Middle frontal gyrus (tissue), 1 donor: ENCODE results near the gene MRPL46.
A peak's percentile ranks its signal among the peaks of the same experiment; 100 is the strongest.
"Not testable (repeated sequence)": the region's sequence is repeated elsewhere in the genome, so short reads cannot be mapped to it uniquely, and the experiment has no call there.

Experiments used
- DNase-seq: peaks from one replicate; pipeline ENCODE4 v3.0.0-alpha.2; 2015; ENCODE audit warnings: low spot score; ENCODE audit errors: extremely low spot score

The MRPL46 gene

DNA sequence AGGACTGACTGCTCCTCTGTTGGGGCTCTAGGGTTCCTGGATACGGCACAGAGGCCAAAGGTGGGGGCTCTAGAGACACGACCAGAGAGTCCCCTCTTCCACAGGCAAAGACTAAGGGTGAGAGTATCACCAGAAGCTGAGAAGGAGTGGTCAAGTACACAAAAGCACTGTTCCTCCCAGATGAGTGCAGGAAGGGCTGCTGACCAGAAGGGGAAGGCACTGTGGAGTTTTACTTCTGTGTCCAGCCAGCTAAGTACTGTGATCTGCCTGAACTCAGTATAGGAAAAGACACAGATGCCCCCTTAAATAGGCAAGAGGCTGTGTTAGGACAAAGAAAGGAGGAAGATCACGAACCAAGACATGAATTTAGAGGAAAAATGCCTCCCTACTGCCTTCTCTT is 12.0 kb upstream of the MRPL46 start:
- no peak for DNase-seq

DNA sequence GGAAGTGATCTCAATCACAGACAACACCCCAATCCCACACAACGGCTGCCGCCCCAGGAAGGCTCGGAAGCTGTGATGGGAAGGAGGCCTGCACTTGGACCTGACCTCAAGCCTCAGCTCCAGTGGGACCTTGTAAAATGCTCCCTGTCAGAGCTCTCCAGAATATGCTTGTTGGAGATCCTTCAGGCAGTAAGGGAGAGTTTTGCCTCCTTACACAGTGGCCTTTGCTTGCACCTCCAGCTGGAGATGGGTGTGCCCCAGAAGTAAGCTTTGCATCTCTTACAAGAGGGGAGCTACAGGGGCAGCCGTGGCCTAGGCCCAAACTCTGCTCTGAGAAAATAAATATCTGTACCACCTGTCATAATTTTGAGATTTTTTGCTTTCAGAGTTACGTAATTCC is 10.7 kb upstream of the MRPL46 start:
- no peak for DNase-seq

DNA sequence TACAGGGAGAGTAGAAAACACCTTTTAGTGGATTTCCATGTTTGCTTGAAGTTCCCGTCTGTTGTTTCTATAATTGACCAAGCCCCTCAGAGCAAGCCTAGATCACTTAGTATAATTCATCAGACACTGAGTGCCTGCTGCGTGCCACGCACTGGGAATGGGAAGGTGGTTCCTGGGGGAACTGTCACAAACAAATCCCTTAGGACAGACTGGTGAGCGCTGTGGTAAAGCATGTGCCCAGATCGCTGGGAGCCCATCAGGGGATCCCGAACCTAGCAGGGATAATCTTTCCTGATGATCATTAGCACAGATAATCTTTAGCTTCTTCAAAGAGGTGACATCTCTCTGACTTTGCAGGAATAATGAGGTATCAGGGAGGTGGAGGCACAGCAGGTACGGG is 9.9 kb upstream of the MRPL46 start:
- no peak for DNase-seq

DNA sequence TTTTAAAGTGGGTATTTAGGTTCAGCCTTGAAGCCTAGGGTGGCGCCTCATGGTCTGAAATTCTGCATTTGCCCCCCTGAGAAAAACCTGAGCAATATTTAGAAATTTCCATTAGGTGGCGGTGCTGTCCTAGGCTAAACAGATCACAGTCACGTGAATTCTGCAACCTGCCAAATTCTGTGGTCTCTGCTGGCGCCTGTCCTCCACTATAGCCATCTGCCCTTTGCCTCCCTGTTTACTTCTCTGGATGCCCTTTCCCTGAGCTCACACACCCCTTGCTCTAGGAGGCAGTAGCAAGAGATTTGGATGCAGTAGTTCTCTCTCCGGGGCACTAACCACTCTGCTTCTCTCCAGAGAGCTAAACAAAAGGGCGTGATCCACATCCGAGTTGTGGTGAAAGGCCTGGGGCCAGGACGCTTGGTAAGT is 9.5 kb upstream of the MRPL46 start:
- DNase-seq, result no peak

DNA sequence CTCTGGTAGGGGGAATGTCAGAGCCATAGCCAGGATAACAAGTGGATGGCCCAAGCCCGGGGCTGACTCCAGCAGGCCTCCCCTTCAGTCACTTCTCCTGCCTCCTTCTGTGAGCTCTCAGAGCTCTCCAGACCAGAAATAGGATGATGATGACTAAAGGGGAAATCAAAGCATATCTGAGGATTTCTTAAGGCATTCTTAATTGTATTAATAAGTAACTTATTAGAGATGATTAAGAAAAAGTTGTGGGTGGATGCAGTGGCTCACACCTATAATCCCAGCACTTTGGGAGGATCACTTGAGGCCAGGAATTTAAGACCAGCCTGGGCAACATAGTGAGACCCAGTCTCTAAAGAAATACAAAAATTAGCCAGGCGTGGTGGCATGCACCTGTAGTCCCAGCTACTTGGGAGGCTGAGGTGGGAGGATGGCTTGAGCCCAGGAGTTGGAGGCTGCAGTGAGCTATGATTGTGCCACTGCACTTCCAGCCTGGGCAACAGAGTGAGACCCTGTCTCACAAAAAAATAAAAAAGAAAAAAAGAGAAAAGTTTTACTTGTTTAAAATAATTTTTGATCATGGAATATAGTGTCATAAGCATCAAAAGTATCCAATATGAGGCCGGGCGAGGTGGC is 6.6 kb upstream of the MRPL46 start:
- DNase-seq, result not testable (repeated sequence)

DNA sequence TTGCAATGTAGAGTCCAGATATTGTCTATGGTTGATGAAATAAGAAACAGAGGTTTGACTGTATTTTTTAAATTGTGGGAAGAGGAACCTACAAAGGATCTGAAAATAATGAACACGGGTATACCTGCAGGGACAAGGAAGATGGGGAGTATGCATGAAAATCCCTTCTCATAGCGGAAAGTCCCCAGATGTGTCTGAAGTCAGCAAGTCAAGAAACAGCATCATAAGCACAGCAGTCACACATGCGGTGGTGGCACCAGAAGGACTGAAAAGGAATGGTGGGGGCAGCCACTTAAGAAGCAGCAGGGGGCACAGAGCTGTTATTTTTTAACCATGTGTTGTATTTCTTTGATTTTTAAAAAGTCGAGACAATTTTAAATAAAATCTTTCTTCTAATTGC is 5.0 kb upstream of the MRPL46 start:
- no peak for DNase-seq

DNA sequence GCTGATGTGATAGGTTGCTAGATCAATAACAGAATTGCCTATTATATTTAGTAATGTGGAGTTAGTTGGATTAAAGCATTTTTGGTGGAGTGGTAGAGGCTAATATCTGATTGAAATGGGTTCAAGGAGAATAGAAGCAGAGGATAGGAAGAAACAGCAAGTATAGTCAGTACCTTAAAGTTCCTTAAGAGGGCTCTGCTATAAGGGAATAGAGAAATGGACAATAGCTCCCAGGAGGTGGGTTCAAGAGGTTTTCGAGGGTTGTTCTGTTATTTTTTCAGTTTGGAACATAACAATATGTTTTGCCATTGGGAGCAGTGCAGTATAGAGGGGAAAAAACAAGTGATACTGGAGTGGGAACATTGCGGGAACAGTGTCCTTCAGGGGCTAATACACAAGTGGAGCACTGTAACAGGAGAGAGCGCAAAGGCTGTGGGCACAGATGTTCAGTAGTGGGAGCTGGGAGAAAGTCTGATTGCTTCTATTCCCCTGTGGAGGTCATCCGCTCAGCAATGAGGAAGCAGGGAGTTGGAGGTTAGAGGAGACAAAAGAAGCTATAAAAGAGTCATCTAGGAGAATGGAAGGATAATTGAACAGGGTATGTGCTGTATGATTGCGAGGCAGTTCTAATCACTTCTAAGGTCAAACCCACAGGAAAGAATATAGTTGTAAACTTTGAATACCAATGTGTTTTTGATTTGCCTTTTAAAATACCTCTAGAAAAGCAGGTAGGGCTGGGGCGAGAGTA is 3.6 kb upstream of the MRPL46 start:
- no peak for DNase-seq

DNA sequence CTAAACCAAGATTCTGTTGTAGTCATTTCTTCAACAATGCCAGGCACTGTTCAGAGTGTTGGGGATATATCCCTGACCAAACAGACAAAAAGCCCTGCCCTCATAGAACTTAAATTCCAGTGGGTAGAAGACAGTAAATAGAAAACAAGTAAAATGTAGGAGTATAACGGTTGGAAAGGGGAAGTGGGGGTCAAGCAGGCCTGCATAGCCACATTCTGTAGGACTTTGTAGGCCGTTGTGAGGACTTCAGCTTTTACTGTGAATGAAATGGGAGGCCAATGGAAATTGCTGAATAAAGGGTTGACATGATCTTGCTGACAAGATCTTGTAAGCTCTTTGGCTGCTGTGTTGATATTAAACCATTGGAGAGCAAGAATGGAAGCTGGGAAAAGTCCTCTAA is 2.1 kb upstream of the MRPL46 start:
- DNase-seq, result no peak

DNA sequence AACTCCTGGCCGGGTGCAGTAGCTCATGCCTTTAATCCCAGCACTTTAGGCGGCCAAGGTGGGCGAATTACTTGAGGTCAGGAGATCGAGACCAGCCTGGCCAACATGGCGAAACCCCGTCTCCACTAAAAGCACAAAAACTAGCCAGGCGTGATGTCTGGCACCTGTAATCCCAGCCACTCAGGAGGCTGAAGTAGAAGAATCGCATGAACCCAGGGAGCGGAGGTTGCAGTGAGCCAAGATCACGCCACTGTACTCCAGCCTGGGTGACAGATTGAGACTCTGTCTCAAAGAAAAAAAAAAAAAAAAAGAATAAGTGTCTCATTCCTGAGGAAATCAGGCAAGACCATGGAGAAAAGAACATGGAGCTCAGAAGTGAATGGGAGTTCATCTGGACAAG is 1.5 kb upstream of the MRPL46 start:
- not testable (repeated sequence) for DNase-seq

DNA sequence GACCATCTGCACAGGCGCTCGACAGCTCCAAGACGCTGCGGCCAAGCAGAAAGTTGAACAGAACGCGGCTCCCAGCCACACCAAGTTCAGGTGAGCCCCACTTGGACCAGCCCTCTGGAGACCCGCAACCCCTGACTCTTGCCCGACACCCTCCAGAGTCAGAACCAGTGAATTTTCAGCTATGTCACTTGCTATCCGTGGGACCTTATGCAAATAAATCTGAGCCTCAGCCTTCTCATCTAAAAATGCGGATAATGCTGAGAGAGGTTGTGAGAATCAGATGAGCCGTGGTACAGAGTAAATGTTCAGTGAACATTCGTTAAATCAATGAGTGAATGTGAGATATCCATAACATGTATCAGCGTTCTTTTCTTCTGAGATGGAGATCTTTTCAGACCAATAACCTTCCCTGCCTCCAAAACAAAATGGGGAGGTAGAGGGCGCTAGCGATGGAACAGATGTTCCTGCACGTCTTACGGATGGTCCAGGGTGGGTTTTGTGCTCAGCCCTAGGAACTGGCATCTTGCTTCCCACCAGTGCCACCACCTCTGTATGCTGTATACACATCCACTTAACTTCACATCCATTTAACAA is 844 bp upstream of the MRPL46 start:
- no peak for DNase-seq

DNA sequence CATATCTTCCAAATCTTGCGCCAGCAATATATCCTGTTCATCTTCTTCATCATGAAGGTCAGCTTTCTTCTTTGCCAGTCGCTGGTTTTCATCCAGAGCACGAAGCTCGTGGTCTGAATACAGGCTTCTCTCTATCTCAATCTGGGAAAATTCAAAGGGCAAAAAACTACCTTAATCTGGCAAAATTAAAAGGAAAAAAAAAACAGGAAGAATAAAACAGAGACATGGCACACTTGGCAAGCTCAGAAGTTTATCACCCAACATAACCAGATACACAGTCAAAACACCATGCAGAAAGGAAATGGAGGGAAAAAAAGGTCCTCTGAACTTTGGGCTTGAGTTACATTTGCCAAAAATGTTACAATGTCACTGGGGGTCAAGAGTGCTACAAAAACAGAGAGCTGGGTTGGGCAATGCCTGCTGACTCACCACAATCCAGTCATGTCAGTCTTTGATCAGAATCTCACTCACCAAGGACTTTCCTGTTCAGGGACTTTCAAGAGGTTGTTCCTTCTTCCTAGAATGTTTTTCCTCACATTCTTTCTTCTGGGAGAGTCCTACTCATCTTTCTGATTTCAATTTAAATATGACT is 1.5 kb downstream of the MRPL46 start:
- no peak for DNase-seq

DNA sequence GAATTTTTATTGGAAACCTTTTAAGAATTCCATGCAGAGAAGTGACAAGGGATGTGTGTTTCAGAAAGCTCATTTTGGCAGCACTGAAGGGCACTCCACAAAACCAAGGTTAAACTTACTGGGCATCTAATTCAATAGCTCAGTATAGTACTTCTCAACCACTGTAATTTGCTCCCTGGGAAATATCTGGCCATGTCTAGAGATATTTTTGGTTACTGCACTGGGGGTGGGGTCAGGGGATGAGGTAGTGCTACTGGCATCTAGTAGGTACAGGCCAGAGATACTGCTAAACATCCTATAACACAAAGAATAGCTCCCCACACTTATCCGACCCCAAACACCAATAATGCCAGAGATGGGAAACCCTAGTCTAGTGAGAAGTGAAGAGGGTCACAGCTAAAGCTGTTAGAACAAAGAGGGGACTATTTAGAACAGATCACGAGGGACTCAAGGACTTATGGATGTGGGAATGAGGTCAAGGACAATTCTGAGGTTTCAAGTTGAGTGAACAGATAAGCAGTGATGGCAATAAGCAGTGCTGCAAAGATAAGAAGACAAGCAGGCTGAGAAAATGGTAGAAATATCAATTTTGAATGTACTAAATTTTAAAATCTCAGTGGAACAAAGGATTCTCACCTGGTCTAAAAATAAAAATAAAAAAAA is 3.2 kb downstream of the MRPL46 start:
- no peak for DNase-seq

DNA sequence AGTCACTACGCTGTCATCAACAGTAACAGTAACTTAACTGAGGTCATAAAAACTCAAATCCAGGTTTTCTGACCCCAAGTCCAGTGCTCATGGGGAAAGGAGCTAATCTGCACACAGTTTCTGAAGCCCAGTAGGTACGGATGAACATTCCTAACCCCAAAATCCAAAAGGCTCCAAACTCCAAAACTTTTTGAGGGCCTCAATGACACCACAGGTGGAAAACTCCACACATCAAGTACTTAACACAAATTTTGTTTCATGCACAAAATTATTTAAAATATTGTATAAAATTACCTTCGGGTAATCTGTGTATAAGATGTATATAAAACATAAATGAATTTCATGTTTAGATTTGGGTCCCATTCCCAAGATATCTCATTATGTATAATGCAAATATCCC is 10.5 kb downstream of the MRPL46 start:
- DNase-seq, result no peak

DNA sequence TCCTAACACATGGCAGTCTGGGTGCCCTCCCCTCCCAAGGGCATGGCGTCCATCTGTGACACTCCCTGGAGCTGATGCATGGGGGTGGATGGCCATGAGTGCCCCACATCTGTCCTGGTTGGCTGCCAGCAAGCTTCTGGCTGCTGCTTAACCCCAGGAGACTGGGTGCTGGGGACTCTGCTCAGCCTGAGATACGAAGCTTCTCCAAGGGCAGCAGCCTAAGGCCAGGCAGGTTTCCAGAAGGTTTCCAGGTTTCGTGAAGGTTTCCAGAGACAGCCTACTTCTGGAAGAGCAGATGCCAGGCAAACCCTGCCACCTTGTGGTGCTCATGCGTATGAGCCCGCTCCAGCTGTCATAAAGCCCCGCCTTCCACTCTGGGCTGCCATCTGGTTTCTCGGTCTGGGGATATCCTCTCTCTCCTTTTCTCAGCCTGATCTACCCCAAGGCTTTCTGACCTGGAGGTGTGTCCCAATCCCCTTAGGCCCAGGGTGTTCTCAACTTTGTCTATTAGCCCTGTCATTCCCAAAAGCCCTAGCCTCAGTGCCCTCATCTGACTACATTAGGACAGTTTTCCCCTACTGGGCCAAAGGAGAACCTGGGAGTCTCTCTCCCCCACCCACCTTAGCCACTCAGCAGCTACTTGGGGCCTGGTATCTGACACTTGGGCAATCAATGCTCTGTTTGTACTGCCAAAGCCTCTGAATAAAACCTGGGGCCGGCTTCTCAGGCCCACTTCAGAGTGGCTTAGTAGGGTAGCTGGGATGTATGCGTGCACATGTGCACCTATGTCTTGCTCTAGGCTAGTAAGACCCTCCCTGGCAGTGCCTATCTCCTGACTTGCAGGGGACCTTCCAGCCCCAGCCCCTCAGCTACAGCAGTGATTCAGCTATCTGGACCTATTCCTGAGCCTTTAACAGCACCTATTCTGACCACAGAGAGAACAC is 12.0 kb downstream of the MRPL46 start:
- DNase-seq, result peak; percentile 31

DNA sequence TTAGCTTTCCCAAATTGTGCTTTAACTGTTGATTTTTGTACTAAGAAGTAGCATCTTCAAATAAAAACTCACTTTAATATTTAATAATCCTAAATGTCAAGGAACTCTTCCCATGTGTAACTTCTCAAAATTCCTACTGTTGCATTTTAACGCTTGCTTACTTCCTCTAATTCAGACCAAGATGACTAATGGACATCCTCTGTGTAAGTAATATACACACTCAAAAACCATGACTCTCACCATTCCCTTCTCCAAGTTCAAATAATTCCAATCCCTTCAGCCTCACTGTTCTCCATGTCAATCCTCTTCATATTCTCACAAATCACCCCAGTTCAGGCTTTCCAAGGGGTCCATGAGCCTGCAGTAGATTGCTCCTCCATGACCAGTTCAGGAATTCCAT is 13.0 kb downstream of the MRPL46 start:
- DNase-seq, result no peak

DNA sequence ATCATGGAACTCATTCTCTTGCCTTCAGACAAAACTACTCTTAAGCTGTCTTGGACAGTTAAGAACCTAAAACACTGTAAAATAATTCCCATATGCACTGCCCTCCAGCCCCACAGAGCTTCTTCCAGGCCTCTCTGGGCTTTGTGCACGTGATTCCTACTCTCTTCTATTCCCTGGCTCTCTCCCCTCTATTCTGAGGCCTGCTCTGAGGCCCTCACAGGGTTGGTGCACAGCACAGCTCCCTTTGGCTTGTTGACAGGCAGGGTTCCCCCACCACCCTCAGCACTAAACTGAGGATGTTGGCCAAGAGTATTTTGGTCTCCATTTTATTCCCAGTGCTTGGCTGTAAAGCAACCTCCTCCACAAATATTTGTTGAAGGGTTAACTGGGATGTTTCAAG is 13.5 kb downstream of the MRPL46 start:
- DNase-seq, result no peak

DNA sequence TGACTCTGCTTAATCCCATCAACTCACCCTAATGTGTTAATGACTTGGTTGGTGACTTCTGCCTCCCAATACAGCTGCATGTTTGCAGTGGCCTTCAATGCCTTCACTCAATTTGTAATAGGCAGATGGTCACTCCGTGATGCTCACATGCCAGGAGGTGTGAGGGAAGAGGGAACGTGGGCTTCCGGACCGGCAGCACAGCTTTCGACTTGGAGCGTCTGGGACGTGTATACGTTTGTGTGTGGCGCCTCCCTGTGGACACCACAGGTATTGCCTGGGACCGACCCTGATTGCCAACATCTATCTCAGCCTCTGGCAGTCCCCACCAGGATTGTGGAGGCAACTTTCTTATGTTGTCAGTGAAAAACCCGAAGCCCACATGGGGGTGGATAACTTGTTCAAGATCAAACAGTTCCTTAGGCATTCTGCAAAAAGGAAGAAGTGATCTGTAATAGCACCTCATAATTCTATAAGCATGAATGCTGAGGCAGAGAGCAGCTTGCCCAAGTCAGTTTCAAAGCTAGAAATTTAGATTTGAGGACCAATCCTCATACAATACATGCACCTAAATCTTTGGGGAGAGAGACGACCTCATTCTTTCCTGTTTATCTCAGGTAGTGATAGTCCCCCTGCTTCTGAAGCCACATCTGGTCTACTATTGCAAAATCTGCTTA is 16.9 kb downstream of the MRPL46 start:
- peak; percentile 42 for DNase-seq

DNA sequence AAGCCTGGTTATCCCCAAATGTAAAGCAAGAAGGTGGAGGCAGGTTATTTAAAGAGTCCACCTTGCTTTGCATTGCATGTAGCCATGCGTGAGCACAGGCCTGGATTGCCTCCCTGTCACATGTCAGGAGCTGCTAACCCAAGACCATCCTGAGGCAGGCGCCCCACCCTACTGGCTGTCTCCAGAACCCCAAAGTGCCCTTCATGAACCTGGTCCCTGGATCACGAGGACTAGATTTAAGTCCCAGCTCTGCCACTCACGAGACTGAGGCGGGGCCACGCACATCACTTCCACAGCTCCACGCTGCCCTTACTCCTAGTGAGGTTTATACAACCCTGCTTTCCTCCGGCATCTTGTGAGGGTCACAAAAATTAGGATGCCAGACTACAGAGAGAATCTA is 17.6 kb downstream of the MRPL46 start:
- DNase-seq, result no peak

DNA sequence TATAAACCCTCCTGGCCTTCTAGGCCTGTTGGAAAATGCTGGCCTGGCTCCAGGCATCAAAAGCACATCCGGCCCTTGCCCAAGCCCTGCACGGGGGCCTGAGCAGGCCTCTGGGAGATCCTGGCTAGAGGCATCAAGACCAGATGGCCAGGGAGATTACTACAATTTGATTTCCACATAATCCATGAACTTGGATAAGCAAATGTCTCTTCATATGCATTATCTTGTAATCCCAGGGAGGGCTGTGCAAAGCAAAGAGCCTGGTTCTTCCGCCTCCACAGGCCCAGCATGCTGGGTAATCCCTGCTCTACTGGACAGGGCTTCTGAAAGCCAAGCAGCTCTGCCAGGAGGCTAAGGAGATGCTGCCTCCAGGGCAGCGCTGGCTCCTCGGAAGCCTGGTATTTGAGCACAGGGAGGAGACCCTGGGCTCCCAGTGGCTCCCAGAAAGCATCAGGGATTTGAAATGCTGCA is 18.2 kb downstream of the MRPL46 start:
- no peak for DNase-seq

DNA sequence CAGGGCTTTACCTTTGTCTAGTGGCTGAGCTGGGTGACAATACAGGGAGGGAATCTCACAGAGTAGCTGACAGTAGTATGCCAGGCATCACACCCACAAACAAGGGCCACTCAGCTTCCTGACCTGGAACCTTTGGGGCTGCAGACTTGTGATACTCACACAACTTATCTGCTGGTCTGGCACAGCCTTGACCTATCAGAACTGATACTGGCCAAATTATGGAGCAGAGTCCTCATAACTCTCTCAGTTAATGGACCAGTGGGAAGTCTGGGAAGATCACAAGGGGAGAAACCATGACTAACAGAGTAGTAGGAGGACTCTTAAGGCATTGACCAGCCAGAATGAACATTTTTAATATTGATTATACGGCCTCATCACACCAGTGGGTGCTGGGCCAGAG is 19.4 kb downstream of the MRPL46 start:
- no peak for DNase-seq
